ENCODE results near the gene VEGFB.

Gene VEGFB

GRCh38 chr11:64284962-64285884 lies 50.8 kb downstream of the VEGFB start, which contains the start of gene GPR137:
GPR137 (plus strand) TSS chr11:64285848; CDS start chr11:64286525, 677 bp downstream.
- peak within 1 kb of the TSS; percentile 70 for H3K4me3 ChIP-seq (ENCODE audit: low read length)
- no peak for TF ChIP-seq CTCF (IDR thresholded peaks at IDR 0.05; ENCODE audit: insufficient read depth, low read depth, low read length, missing control alignments)
- DNase-seq (ENCODE audit: low read depth): peak; percentile 79

- H3K4me3 ChIP-seq (ENCODE audit: low read length): peak overlapping the region; percentile 55
- DNase-seq (ENCODE audit: low read depth): no peak
Observed at GRCh38 chr11:64285885-64286800, 51.8 kb downstream of the VEGFB start.

GRCh38 chr11:64286801-64287159 lies 52.4 kb downstream of the VEGFB start:
- no peak for DNase-seq (ENCODE audit: low read depth)
- TF ChIP-seq CTCF (IDR thresholded peaks at IDR 0.05; ENCODE audit: insufficient read depth, low read depth, low read length, missing control alignments): no peak
- no peak overlapping the region for H3K4me3 ChIP-seq (ENCODE audit: low read length)

More at GRCh38 chr11:64285885-64286800, 51.8 kb downstream of the VEGFB start:
- no peak for TF ChIP-seq CTCF (IDR thresholded peaks at IDR 0.05; ENCODE audit: insufficient read depth, low read depth, low read length, missing control alignments)

GRCh38 chr11:64287676-64288352 lies 53.4 kb downstream of the VEGFB start:
- no peak for DNase-seq (ENCODE audit: low read depth)
- no peak overlapping the region for H3K4me3 ChIP-seq (ENCODE audit: low read length)
- TF ChIP-seq CTCF (IDR thresholded peaks at IDR 0.05; ENCODE audit: insufficient read depth, low read depth, low read length, missing control alignments): no peak

- no peak for TF ChIP-seq CTCF (IDR thresholded peaks at IDR 0.05; ENCODE audit: insufficient read depth, low read depth, low read length, missing control alignments)
- DNase-seq (ENCODE audit: low read depth): no peak
- no peak overlapping the region for H3K4me3 ChIP-seq (ENCODE audit: low read length)
Observed at GRCh38 chr11:64288353-64288750, 54.0 kb downstream of the VEGFB start.
